HEK293 (cell line): ENCODE measurements around the gene P2RY13.

Experiments used
- CTCF ChIA-PET: fragments of 350-600 bp; formaldehyde crosslinking; extraction: SDS; loops from one replicate; lab custom pipeline; 2021; ENCODE audit warnings: antibody characterized with exemption; lab: Yijun Ruan, JAX
- POLR2A ChIA-PET: fragments of 300-600 bp; formaldehyde crosslinking; extraction: SDS; loops from one replicate; lab custom pipeline; 2020; ENCODE audit warnings: antibody characterized with exemption, inconsistent platforms; lab: Yijun Ruan, JAX
- H3K27ac ChIP-seq: fragments of 200-500 bp; sonication (Bioruptor generic); 2 replicates; pipeline ENCODE4 v1.5.1; 2014; ENCODE audit warnings: low read depth, low read length, control low read depth, inconsistent platforms; ENCODE audit errors: extremely low read depth
- H3K36me3 ChIP-seq, 2 experiments: fragments of 200-500 bp in 1 of 2; sonication (Bioruptor generic) in 1 of 2; 1 replicate in 1 of 2; 2 replicates in 1 of 2; pipeline ENCODE4 v1.5.1; 2014 to 2017; ENCODE audit warnings: inconsistent platforms in 2 of 2, low read length in 2 of 2; ENCODE audit not compliant: control insufficient read depth in 2 of 2, insufficient read depth in 1 of 2
- H3K4me1 ChIP-seq: fragments of 200-500 bp; sonication (Bioruptor generic); 2 replicates; pipeline ENCODE4 v1.5.1; 2014; ENCODE audit warnings: mild to moderate bottlenecking, low read length, inconsistent platforms; ENCODE audit not compliant: control insufficient read depth, insufficient read depth
- H3K4me3 ChIP-seq: 2 replicates; pipeline ENCODE4 v1.5.1; 2011; ENCODE audit warnings: low read depth, mild to moderate bottlenecking, control low read depth, low read length, moderate library complexity
- H3K9me3 ChIP-seq: fragments of 200-500 bp; sonication (Bioruptor generic); 2 replicates; pipeline ENCODE4 v1.5.1; 2014; ENCODE audit warnings: low read depth, low read length, inconsistent platforms; ENCODE audit not compliant: control insufficient read depth, insufficient read depth
- KLF16 ChIP-seq: fragments of 450-650 bp; formaldehyde crosslinking; IDR thresholded peaks from 2 replicates; pipeline ENCODE4 v1.5.1; 2017; ENCODE audit warnings: missing biosample characterization, missing genetic modification characterization
- SALL2 ChIP-seq: fragments of 450-650 bp; formaldehyde crosslinking; IDR thresholded peaks from 2 replicates; pipeline ENCODE4 v1.5.0; 2017; ENCODE audit warnings: missing biosample characterization, mild to moderate bottlenecking, missing genetic modification characterization, borderline replicate concordance
- TRIM28 ChIP-seq: IDR thresholded peaks from 2 replicates; pipeline ENCODE4 v1.6.1; 2011; ENCODE audit warnings: low read length, control low read depth, borderline replicate concordance
- YY1 ChIP-seq: fragments of 450-650 bp; formaldehyde crosslinking; IDR thresholded peaks from 2 replicates; pipeline ENCODE4 v1.5.1; 2018; ENCODE audit warnings: missing biosample characterization, missing genetic modification characterization
- ZFHX2 ChIP-seq: fragments of 450-650 bp; formaldehyde crosslinking; conservative IDR thresholded peaks from 2 replicates; pipeline ENCODE4 v1.5.1; 2016; ENCODE audit warnings: missing biosample characterization, missing genetic modification characterization
- ZNF146 ChIP-seq: fragments of 450-650 bp; formaldehyde crosslinking; IDR thresholded peaks from 2 replicates; pipeline ENCODE4 v1.5.1; 2016; ENCODE audit warnings: missing biosample characterization, missing genetic modification characterization
- ZNF184 ChIP-seq: fragments of 450-650 bp; IDR thresholded peaks from 2 replicates; pipeline ENCODE4 v1.5.1; 2018; ENCODE audit warnings: missing biosample characterization, mild to moderate bottlenecking, missing genetic modification characterization
- ZNF23 ChIP-seq: fragments of 450-650 bp; formaldehyde crosslinking; IDR thresholded peaks from 2 replicates; pipeline ENCODE4 v1.5.1; 2016; ENCODE audit warnings: missing biosample characterization, missing genetic modification characterization, borderline replicate concordance
- ZNF514 ChIP-seq: fragments of 450-650 bp; formaldehyde crosslinking; IDR thresholded peaks from 2 replicates; pipeline ENCODE4 v1.5.1; 2016; ENCODE audit warnings: missing biosample characterization, missing genetic modification characterization
- ZNF654 ChIP-seq: fragments of 450-650 bp; formaldehyde crosslinking; IDR thresholded peaks from 2 replicates; pipeline ENCODE4 v1.5.1; 2016; ENCODE audit warnings: low read depth, missing biosample characterization, missing genetic modification characterization
- ZNF843 ChIP-seq: fragments of 450-650 bp; formaldehyde crosslinking; IDR thresholded peaks from 2 replicates; pipeline ENCODE4 v1.5.1; 2016; ENCODE audit warnings: missing biosample characterization, missing genetic modification characterization
- TF ChIP-seq, protein P1 (sequence below): fragments of 450-650 bp; formaldehyde crosslinking; IDR thresholded peaks from 2 replicates; pipeline ENCODE4 v1.5.1; 2016; ENCODE audit warnings: missing biosample characterization, missing genetic modification characterization, low read depth
- TF ChIP-seq, protein P2 (sequence below): fragments of 450-650 bp; formaldehyde crosslinking; IDR thresholded peaks from 2 replicates; pipeline ENCODE4 v1.5.0; 2017; ENCODE audit warnings: missing biosample characterization, missing genetic modification characterization, borderline replicate concordance
- TF ChIP-seq, protein P3 (sequence below): sonication (generic); formaldehyde crosslinking; IDR thresholded peaks from 2 replicates; pipeline ENCODE4 v1.8.1; 2022; ENCODE audit warnings: mild to moderate bottlenecking, moderate library complexity, missing genetic modification reagents
- TF ChIP-seq, protein P4 (sequence below): fragments of 450-650 bp; formaldehyde crosslinking; IDR thresholded peaks from 2 replicates; pipeline ENCODE4 v1.5.1; 2016; ENCODE audit warnings: missing biosample characterization, missing genetic modification characterization
- TF ChIP-seq, protein P5 (sequence below): fragments of 450-650 bp; formaldehyde crosslinking; conservative IDR thresholded peaks from 2 replicates; pipeline ENCODE4 v1.5.1; 2016; ENCODE audit warnings: low read depth, missing biosample characterization, missing genetic modification characterization

The P2RY13 gene

DNA sequence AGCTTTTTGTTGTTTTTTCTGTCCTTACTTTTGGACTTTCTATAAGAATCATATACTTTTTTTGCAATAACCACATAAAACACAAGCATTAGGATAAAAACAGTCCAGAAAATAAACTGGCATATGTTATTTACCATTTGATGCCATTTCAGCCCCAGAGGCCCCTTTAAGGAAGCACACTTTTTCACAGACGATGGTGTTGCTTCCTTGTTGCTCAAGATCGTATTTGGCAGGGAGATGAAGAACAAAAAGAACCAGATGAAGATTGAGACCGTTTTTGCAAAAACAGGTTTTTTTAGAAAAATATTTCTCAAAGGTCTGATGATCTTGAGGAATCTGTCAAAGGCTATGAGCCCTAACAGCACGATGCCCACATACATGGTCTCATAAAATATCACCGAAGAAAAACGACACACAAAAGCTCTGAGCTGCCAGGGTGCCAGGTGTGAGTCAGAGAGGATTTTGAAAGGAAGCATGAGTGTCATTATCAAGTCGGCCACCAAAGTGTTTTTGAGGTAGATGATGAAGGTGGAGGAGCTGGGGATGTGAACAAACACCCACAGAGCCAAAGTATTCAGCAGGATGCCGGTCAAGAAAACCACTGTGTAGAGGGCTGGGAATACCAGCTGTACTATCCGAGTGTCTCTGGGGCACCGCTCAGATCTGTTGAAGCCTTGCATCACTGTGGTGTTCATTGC, 902 bp downstream of the P2RY13 start (continued):
- TF ChIP-seq, protein P1, sequence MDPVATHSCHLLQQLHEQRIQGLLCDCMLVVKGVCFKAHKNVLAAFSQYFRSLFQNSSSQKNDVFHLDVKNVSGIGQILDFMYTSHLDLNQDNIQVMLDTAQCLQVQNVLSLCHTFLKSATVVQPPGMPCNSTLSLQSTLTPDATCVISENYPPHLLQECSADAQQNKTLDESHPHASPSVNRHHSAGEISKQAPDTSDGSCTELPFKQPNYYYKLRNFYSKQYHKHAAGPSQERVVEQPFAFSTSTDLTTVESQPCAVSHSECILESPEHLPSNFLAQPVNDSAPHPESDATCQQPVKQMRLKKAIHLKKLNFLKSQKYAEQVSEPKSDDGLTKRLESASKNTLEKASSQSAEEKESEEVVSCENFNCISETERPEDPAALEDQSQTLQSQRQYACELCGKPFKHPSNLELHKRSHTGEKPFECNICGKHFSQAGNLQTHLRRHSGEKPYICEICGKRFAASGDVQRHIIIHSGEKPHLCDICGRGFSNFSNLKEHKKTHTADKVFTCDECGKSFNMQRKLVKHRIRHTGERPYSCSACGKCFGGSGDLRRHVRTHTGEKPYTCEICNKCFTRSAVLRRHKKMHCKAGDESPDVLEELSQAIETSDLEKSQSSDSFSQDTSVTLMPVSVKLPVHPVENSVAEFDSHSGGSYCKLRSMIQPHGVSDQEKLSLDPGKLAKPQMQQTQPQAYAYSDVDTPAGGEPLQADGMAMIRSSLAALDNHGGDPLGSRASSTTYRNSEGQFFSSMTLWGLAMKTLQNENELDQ (tag by site-specific recombination), result no peak
- TF ChIP-seq ZNF514 (tag by site-specific recombination) (no peak), SALL2 (tag by site-specific recombination) (no peak), YY1 (tag by site-specific recombination) (no peak), TRIM28 (no peak), ZNF23 (tag by site-specific recombination) (no peak)
- TF ChIP-seq, protein P2, sequence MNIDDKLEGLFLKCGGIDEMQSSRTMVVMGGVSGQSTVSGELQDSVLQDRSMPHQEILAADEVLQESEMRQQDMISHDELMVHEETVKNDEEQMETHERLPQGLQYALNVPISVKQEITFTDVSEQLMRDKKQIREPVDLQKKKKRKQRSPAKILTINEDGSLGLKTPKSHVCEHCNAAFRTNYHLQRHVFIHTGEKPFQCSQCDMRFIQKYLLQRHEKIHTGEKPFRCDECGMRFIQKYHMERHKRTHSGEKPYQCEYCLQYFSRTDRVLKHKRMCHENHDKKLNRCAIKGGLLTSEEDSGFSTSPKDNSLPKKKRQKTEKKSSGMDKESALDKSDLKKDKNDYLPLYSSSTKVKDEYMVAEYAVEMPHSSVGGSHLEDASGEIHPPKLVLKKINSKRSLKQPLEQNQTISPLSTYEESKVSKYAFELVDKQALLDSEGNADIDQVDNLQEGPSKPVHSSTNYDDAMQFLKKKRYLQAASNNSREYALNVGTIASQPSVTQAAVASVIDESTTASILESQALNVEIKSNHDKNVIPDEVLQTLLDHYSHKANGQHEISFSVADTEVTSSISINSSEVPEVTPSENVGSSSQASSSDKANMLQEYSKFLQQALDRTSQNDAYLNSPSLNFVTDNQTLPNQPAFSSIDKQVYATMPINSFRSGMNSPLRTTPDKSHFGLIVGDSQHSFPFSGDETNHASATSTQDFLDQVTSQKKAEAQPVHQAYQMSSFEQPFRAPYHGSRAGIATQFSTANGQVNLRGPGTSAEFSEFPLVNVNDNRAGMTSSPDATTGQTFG (tag by site-specific recombination), result no peak
- TF ChIP-seq, protein P3, sequence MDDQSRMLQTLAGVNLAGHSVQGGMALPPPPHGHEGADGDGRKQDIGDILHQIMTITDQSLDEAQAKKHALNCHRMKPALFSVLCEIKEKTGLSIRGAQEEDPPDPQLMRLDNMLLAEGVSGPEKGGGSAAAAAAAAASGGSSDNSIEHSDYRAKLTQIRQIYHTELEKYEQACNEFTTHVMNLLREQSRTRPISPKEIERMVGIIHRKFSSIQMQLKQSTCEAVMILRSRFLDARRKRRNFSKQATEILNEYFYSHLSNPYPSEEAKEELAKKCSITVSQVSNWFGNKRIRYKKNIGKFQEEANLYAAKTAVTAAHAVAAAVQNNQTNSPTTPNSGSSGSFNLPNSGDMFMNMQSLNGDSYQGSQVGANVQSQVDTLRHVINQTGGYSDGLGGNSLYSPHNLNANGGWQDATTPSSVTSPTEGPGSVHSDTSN (CRISPR knock-in tag), result no peak
- TF ChIP-seq, protein P4, sequence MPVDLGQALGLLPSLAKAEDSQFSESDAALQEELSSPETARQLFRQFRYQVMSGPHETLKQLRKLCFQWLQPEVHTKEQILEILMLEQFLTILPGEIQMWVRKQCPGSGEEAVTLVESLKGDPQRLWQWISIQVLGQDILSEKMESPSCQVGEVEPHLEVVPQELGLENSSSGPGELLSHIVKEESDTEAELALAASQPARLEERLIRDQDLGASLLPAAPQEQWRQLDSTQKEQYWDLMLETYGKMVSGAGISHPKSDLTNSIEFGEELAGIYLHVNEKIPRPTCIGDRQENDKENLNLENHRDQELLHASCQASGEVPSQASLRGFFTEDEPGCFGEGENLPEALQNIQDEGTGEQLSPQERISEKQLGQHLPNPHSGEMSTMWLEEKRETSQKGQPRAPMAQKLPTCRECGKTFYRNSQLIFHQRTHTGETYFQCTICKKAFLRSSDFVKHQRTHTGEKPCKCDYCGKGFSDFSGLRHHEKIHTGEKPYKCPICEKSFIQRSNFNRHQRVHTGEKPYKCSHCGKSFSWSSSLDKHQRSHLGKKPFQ (tag by site-specific recombination), result no peak

DNA sequence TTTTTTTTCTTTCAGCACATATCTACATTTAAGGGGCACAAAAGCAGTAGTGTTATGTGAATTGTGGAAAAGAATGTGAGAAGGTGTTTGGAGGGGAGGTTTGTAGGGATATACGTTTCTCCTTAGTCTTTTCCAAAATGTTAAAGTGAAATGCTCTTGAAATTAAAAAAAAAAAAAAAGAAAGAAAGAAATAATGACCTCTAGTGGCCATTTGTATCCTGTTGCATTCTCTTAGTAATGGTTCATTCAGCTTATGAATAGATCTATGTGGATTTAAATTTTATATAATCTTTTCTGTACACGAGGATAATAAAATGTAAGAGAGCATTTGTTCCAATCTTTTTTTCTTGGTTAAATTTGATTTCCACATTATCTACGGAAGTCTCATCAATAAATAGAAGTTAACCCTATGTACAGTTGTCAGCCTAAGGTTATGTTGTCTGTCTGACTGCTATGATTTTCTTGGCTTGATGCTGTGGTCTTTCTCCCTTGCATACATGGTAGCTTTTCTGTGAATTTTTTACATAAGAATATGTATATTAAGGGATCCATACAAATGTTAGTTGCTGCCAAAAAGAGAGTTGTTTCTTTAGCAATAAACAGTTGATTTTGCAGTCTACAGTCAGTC, 1.7 kb downstream of the P2RY13 start:
- CTCF ChIA-PET, result interaction anchor here (0.6 to 3.0 kb wide), 11 partner anchors 18 to 449 kb away, joined by 3 to 8 read pairs (median 3); no protein-coding TSS in a partner anchor
- Histone ChIP-seq H3K9me3 (no peaks in the 10 kb centered on the region), H3K4me1 (no peaks in the 10 kb centered on the region), H3K36me3 (no peaks in the 10 kb centered on the region), H3K4me3 (no peak overlapping the region), H3K27ac (no peak overlapping the region)
- TF ChIP-seq ZNF654 (tag by site-specific recombination) (peak; percentile 26), KLF16 (no peak)
- POLR2A ChIA-PET, result no interaction called here

DNA sequence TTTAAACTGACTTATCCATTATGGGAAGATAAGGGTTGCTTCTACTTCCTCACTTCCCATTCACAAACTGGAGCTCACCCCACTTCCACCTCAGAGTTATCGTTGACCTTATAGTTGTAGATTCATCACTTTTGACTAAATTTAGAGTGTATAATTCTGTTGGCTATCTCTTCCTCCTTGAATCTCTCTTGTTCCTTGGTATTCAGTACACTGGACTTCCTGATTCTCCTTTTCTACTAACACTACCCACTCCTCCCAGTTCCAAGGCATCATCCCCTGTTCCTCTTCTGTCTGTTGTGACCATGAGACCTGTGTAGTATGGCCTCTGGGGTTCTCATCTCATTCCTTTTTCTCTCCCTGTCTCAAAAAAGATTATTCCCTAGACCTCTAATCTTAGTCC, 6.8 kb downstream of the P2RY13 start:
- POLR2A ChIA-PET, result no interaction called here
- TF ChIP-seq ZNF184 (tag by site-specific recombination) (no peak), ZNF146 (tag by site-specific recombination) (no peak), ZFHX2 (no peak), ZNF843 (tag by site-specific recombination) (no peak)
- TF ChIP-seq, protein P5, sequence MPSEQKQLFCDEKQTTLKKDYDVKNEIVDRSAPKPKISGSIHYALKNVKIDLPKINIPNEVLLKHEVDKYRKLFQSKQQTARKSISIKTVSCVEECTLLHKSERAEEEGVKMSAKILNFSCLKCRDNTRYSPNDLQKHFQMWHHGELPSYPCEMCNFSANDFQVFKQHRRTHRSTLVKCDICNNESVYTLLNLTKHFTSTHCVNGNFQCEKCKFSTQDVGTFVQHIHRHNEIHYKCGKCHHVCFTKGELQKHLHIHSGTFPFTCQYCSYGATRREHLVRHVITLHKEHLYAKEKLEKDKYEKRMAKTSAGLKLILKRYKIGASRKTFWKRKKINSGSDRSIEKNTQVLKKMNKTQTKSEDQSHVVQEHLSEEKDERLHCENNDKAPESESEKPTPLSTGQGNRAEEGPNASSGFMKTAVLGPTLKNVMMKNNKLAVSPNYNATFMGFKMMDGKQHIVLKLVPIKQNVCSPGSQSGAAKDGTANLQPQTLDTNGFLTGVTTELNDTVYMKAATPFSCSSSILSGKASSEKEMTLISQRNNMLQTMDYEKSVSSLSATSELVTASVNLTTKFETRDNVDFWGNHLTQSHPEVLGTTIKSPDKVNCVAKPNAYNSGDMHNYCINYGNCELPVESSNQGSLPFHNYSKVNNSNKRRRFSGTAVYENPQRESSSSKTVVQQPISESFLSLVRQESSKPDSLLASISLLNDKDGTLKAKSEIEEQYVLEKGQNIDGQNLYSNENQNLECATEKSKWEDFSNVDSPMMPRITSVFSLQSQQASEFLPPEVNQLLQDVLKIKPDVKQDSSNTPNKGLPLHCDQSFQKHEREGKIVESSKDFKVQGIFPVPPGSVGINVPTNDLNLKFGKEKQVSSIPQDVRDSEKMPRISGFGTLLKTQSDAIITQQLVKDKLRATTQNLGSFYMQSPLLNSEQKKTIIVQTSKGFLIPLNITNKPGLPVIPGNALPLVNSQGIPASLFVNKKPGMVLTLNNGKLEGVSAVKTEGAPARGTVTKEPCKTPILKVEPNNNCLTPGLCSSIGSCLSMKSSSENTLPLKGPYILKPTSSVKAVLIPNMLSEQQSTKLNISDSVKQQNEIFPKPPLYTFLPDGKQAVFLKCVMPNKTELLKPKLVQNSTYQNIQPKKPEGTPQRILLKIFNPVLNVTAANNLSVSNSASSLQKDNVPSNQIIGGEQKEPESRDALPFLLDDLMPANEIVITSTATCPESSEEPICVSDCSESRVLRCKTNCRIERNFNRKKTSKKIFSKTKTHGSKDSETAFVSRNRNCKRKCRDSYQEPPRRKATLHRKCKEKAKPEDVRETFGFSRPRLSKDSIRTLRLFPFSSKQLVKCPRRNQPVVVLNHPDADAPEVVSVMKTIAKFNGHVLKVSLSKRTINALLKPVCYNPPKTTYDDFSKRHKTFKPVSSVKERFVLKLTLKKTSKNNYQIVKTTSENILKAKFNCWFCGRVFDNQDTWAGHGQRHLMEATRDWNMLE (tag by site-specific recombination), result no peak

More for the DNA sequence above, 6.8 kb downstream of the P2RY13 start:
- Histone ChIP-seq H3K36me3 (no peaks in the 10 kb centered on the region), H3K4me3 (no peak overlapping the region), H3K27ac (no peak overlapping the region), H3K4me1 (no peaks in the 10 kb centered on the region), H3K9me3 (no peaks in the 10 kb centered on the region)
- CTCF ChIA-PET, result interaction anchor here (1.0 kb wide), 1 partner anchor 17 kb away, joined by 3 read pairs; no protein-coding TSS in a partner anchor
